BE2C (cell line): ENCODE measurements around the gene GBX2.

Source experiments
- DNase-seq: peaks from one replicate; pipeline ENCODE4 v3.0.0-alpha.2; 2020
- H3K27me3 ChIP-seq: fragments of 250-450 bp; sonication (Bioruptor Pico); 2 replicates; pipeline ENCODE4 v1.5.1; 2020; ENCODE audit warnings: mild to moderate bottlenecking
- H3K36me3 ChIP-seq: fragments of 250-450 bp; sonication (Bioruptor Pico); 2 replicates; pipeline ENCODE4 v1.5.1; 2020; ENCODE audit warnings: mild to moderate bottlenecking
- H3K4me1 ChIP-seq: fragments of 250-450 bp; sonication (Bioruptor Pico); 2 replicates; pipeline ENCODE4 v1.5.1; 2020
- H3K4me3 ChIP-seq: 2 replicates; pipeline ENCODE4 v1.5.1; 2011; ENCODE audit warnings: low read depth, low read length
- H3K9me3 ChIP-seq: fragments of 250-450 bp; sonication (Bioruptor Pico); 2 replicates; pipeline ENCODE4 v1.5.1; 2020
- CTCF ChIP-seq: IDR thresholded peaks from 2 replicates; pipeline ENCODE4 v1.5.1; 2012; ENCODE audit warnings: mild to moderate bottlenecking, low read depth, low read length

Gene GBX2

GRCh38 chr2:236127010-236127409 is 41.2 kb downstream of the GBX2 start:
- no peaks in the 10 kb centered on the region for H3K27me3 ChIP-seq
- no peak for TF ChIP-seq CTCF
- no peak for DNase-seq
- H3K36me3 ChIP-seq: no peaks in the 10 kb centered on the region
- no peaks in the 10 kb centered on the region for H3K9me3 ChIP-seq
- H3K4me1 ChIP-seq: no peaks in the 10 kb centered on the region
- H3K4me3 ChIP-seq: no peak overlapping the region

- no peaks in the 10 kb centered on the region for H3K9me3 ChIP-seq
- no peak for TF ChIP-seq CTCF
- no peak overlapping the region for H3K4me3 ChIP-seq
- no peaks in the 10 kb centered on the region for H3K36me3 ChIP-seq
- no peaks in the 10 kb centered on the region for H3K27me3 ChIP-seq
- DNase-seq: no peak
- no peaks in the 10 kb centered on the region for H3K4me1 ChIP-seq
Measured at GRCh38 chr2:236125541-236125940, 42.6 kb downstream of the GBX2 start.

- no peaks in the 10 kb centered on the region for H3K36me3 ChIP-seq
- DNase-seq: no peak
- H3K4me3 ChIP-seq: no peak overlapping the region
- no peaks in the 10 kb centered on the region for H3K4me1 ChIP-seq
- H3K9me3 ChIP-seq: no peaks in the 10 kb centered on the region
- no peak for TF ChIP-seq CTCF
- no peaks in the 10 kb centered on the region for H3K27me3 ChIP-seq
Measured at GRCh38 chr2:236124182-236124893, 43.8 kb downstream of the GBX2 start.

GRCh38 chr2:236123716-236124115 is 44.5 kb downstream of the GBX2 start:
- Histone ChIP-seq H3K4me3 (no peak overlapping the region), H3K4me1 (no peaks in the 10 kb centered on the region), H3K27me3 (no peaks in the 10 kb centered on the region), H3K36me3 (no peaks in the 10 kb centered on the region), H3K9me3 (no peaks in the 10 kb centered on the region)
- TF ChIP-seq CTCF: no peak
- DNase-seq: no peak

GRCh38 chr2:236122236-236122635 is 46.0 kb downstream of the GBX2 start:
- H3K9me3 ChIP-seq: no peaks in the 10 kb centered on the region
- no peak for DNase-seq
- H3K27me3 ChIP-seq: no peaks in the 10 kb centered on the region
- no peaks in the 10 kb centered on the region for H3K4me1 ChIP-seq
- no peaks in the 10 kb centered on the region for H3K36me3 ChIP-seq
- TF ChIP-seq CTCF: no peak
- H3K4me3 ChIP-seq: no peak overlapping the region

GRCh38 chr2:236121546-236121945 is 46.6 kb downstream of the GBX2 start:
- Histone ChIP-seq H3K36me3 (no peaks in the 10 kb centered on the region), H3K4me3 (no peak overlapping the region), H3K4me1 (no peaks in the 10 kb centered on the region), H3K9me3 (no peaks in the 10 kb centered on the region), H3K27me3 (no peaks in the 10 kb centered on the region)
- no peak for DNase-seq
- no peak for TF ChIP-seq CTCF
